Measurements from ENCODE around the gene CHCHD3. TPM values are rescaled to one million over a fixed set of nuclear protein-coding genes. Genes with fewer than 3 reads are reported as not detected.
A peak's percentile ranks its signal among the peaks of the same experiment; 100 is the strongest.

Gene CHCHD3
- polyA plus RNA-seq, 3 donors, result 30.5 to 56.7 (median 48.8) TPM

DNA sequence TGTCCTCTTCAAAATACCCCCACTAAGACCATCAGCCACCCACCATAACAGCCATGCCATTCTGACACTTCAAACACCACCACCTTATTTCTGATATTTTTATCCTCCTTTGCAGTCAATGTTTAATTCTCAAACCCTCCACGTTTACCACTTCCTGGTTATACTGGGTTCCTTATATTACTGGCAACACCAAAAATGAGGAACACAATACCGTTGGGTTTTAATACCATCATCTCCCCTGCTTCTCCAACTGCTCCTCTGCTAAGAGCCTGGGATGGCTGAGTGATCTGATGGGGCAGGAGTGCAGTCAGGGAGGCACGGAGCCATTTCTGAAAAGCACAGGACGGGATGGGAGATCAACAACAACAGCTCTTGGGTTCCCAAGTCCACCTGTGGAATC lies 140.5 kb downstream of the CHCHD3 start:
- Mint-ChIP-seq H3K9me3 (peaks cover 0 to under 1% (median 0%) of the 10 kb centered on the region in 7 donors), H3K4me1 (peaks cover 9% of the 10 kb centered on the region), H3K27me3 (ENCODE audit: low read depth in 3 of 3) (no peaks in the 10 kb centered on the region), H3K4me3 (peak overlapping the region in 1 of 2 donors; percentile 2), H3K36me3 (peaks cover 6 to 10% of the 10 kb centered on the region in 2 donors), H3K27ac (peak overlapping the region in 1 of 7 donors; percentile 22)
- Histone ChIP-seq H3K79me2 (ENCODE audit: insufficient read depth, low read length) (no peaks in the 10 kb centered on the region), H3K4me2 (replicated peaks; ENCODE audit: extremely low read depth, low read length, poor library complexity, severe bottlenecking) (no peak overlapping the region), H3K36me3 (replicated peaks in 1 of 2; ENCODE audit: control insufficient read depth in 1 of 2, insufficient read depth in 2 of 2, low read length in 2 of 2) (peaks cover 0 to 2% of the 10 kb centered on the region in 2 donors), H3K4me3 (replicated peaks in 1 of 3; ENCODE audit: low read depth in 2 of 3, low read length in 3 of 3) (no peak overlapping the region), H2AFZ (ENCODE audit: insufficient read depth, low read depth, low read length, poor library complexity, severe bottlenecking) (no peak overlapping the region), H3K4me1 (ENCODE audit: control insufficient read depth in 1 of 2, insufficient read depth in 2 of 2, low read length in 2 of 2) (peaks cover 0 to 7% of the 10 kb centered on the region in 2 donors), H4K20me1 (ENCODE audit: insufficient read depth, low read length) (no peaks in the 10 kb centered on the region), H3K9ac (ENCODE audit: insufficient read depth, low read length, poor library complexity, severe bottlenecking) (no peak overlapping the region), H3K27ac (ENCODE audit: low read depth in 1 of 2, low read length in 2 of 2) (no peak overlapping the region), H3K9me3 (replicated peaks in 1 of 2; ENCODE audit: control insufficient read depth in 1 of 2, insufficient read depth in 1 of 2, low read length in 2 of 2) (no peaks in the 10 kb centered on the region), H3K27me3 (ENCODE audit: control insufficient read depth in 2 of 2, insufficient read depth in 2 of 2, low read length in 2 of 2) (no peaks in the 10 kb centered on the region)
- intact Hi-C loops (cut with micrococcal nuclease), result no loop called here
- DNase-seq, result no peak
- 83% methylated on average over 1 of the region's 4 CpGs for WGBS (ENCODE audit: insufficient coverage)
- TF ChIP-seq, protein P1, sequence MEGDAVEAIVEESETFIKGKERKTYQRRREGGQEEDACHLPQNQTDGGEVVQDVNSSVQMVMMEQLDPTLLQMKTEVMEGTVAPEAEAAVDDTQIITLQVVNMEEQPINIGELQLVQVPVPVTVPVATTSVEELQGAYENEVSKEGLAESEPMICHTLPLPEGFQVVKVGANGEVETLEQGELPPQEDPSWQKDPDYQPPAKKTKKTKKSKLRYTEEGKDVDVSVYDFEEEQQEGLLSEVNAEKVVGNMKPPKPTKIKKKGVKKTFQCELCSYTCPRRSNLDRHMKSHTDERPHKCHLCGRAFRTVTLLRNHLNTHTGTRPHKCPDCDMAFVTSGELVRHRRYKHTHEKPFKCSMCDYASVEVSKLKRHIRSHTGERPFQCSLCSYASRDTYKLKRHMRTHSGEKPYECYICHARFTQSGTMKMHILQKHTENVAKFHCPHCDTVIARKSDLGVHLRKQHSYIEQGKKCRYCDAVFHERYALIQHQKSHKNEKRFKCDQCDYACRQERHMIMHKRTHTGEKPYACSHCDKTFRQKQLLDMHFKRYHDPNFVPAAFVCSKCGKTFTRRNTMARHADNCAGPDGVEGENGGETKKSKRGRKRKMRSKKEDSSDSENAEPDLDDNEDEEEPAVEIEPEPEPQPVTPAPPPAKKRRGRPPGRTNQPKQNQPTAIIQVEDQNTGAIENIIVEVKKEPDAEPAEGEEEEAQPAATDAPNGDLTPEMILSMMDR (IDR thresholded peaks at IDR 0.05), result no peak

DNA sequence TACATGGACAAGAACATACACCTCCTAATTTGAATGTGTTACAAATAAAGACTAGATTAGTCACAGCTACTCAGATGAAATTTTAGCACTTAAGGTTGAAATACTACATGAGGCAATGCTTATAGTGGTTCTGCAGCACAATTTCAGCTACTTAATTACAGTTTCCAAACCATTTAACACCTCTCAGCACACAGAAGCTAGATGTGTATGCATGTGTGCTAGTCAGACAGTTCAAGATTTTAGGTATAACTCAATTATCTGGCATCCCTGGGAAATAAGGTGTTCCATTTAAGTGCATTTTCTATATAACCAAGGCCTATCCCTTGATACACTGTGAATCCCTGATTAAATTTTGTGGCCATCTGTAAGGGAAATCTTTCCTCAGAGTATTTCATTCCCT lies 141.8 kb downstream of the CHCHD3 start:
- no peak overlapping the region for H3K4me3 ChIP-seq (replicated peaks in 1 of 3; ENCODE audit: low read depth in 2 of 3, low read length in 3 of 3)
- no peaks in the 10 kb centered on the region for H3K79me2 ChIP-seq (ENCODE audit: insufficient read depth, low read length)
- Mint-ChIP-seq H3K36me3 (peaks cover 13 to 14% of the 10 kb centered on the region in 2 donors), H3K9me3 (peaks cover 0 to 8% (median 5%) of the 10 kb centered on the region in 7 donors), H3K4me1 (peaks cover 9% of the 10 kb centered on the region), H3K27me3 (ENCODE audit: low read depth in 3 of 3) (no peaks in the 10 kb centered on the region), H3K27ac (no peak overlapping the region), H3K4me3 (no peak overlapping the region)
- TF ChIP-seq, protein P1 (IDR thresholded peaks at IDR 0.05), result no peak
- H3K36me3 ChIP-seq (replicated peaks in 1 of 2; ENCODE audit: control insufficient read depth in 1 of 2, insufficient read depth in 2 of 2, low read length in 2 of 2), result peaks cover 0 to 2% of the 10 kb centered on the region in 2 donors
- no peaks in the 10 kb centered on the region for H3K27me3 ChIP-seq (ENCODE audit: control insufficient read depth in 2 of 2, insufficient read depth in 2 of 2, low read length in 2 of 2)
- no peak overlapping the region for H3K9ac ChIP-seq (ENCODE audit: insufficient read depth, low read length, poor library complexity, severe bottlenecking)
- H3K27ac ChIP-seq (ENCODE audit: low read depth in 1 of 2, low read length in 2 of 2), result no peak overlapping the region
- peaks cover 0 to 7% of the 10 kb centered on the region in 2 donors for H3K4me1 ChIP-seq (ENCODE audit: control insufficient read depth in 1 of 2, insufficient read depth in 2 of 2, low read length in 2 of 2)
- H4K20me1 ChIP-seq (ENCODE audit: insufficient read depth, low read length), result no peaks in the 10 kb centered on the region
- intact Hi-C loops (cut with micrococcal nuclease), result no loop called here
- H2AFZ ChIP-seq (ENCODE audit: insufficient read depth, low read depth, low read length, poor library complexity, severe bottlenecking), result no peak overlapping the region
- no peak overlapping the region for H3K4me2 ChIP-seq (replicated peaks; ENCODE audit: extremely low read depth, low read length, poor library complexity, severe bottlenecking)
- peaks cover 0 to 5% of the 10 kb centered on the region in 2 donors for H3K9me3 ChIP-seq (replicated peaks in 1 of 2; ENCODE audit: control insufficient read depth in 1 of 2, insufficient read depth in 1 of 2, low read length in 2 of 2)
- no peak for DNase-seq
